Natural killer cell treated with Interleukin-12 subunit alpha and Interleukin-12 subunit beta and Interleukin-15 and Interleukin-18, amount 100 ng/mL, for 72 hours (primary cell): ENCODE results near the gene YIPF7. TPM values are rescaled to one million over a fixed set of nuclear protein-coding genes. Genes with fewer than 3 reads are reported as not detected.

ENCODE experiments used
- ATAC-seq, 2 donors: fragments of 150-1000 bp; cut with Tn5 transposase in 1 of 2; sonication (Bioruptor Pico), chemical (Tn5 transposase) in 1 of 2; 2 replicates each; pipeline ENCODE4 v1.10.0; 2021
- DNase-seq: peaks from one replicate; pipeline ENCODE4 v3.0.0; 2022; ENCODE audit warnings: low spot score
- H3K27ac Mint-ChIP-seq, 2 donors: 1 replicate in 1 of 2; 2 replicates in 1 of 2; pipeline ENCODE4 v1.8.0; 2022; ENCODE audit warnings: mixed read lengths in 2 of 2, mild to moderate bottlenecking in 1 of 2, moderate library complexity in 1 of 2
- H3K27me3 Mint-ChIP-seq, 2 donors: 1 replicate in 1 of 2; 2 replicates in 1 of 2; pipeline ENCODE4 v1.8.0; 2022; ENCODE audit warnings: mixed read lengths in 2 of 2
- H3K36me3 Mint-ChIP-seq: one replicate; pipeline ENCODE4 v1.8.0; 2022; ENCODE audit warnings: mixed read lengths
- H3K4me1 Mint-ChIP-seq, 2 donors: 1 replicate in 1 of 2; 2 replicates in 1 of 2; pipeline ENCODE4 v1.8.0; 2022; ENCODE audit warnings: low read depth in 2 of 2, mixed read lengths in 2 of 2, mild to moderate bottlenecking in 1 of 2
- H3K4me3 Mint-ChIP-seq: one replicate; pipeline ENCODE4 v1.8.0; 2022; ENCODE audit warnings: mixed read lengths
- H3K9me3 Mint-ChIP-seq: 2 replicates; pipeline ENCODE4 v1.8.0; 2022; ENCODE audit warnings: mixed read lengths
- total RNA-seq, 2 donors: library from RNA; stranded (reverse); gene quantifications; one replicate each; pipeline ENCODE4 v1.2.3, GENCODE V29; 2022

The YIPF7 gene
- not detected for total RNA-seq

GRCh38 chr4:44651425-44651824 lies at the start of gene YIPF7:
Gene YIPF7, minus strand, starts transcription at chr4:44651625. Its CDS starts 1,525 bp downstream, at chr4:44650100.
- no peak for DNase-seq
- Mint-ChIP-seq H3K4me3 (no peak within 1 kb of the TSS), H3K27me3 (peaks cover 14 to 26% of the 10 kb centered on the region in 2 donors), H3K27ac (no peak within 1 kb of the TSS), H3K4me1 (no peaks in the 10 kb centered on the region), H3K36me3 (no peaks in the 10 kb centered on the region), H3K9me3 (no peaks in the 10 kb centered on the region)
- ATAC-seq = no peak

GRCh38 chr4:44701037-44701436 lies 49.6 kb upstream of the YIPF7 start:
- Mint-ChIP-seq H3K27me3 (no peaks in the 10 kb centered on the region), H3K4me1 (peaks cover 0 to 2% of the 10 kb centered on the region in 2 donors), H3K36me3 (peaks cover 20% of the 10 kb centered on the region), H3K4me3 (no peak overlapping the region), H3K27ac (no peak overlapping the region), H3K9me3 (no peaks in the 10 kb centered on the region)
- ATAC-seq (no peak), DNase-seq (no peak)

- peak overlapping the region in 1 of 2 donors; percentile 27 for H3K27ac Mint-ChIP-seq
- H3K36me3 Mint-ChIP-seq = peaks cover 20% of the 10 kb centered on the region
- no peak overlapping the region for H3K4me3 Mint-ChIP-seq
- no peak for DNase-seq
- peaks cover 0 to 2% of the 10 kb centered on the region in 2 donors for H3K4me1 Mint-ChIP-seq
- no peaks in the 10 kb centered on the region for H3K9me3 Mint-ChIP-seq
- H3K27me3 Mint-ChIP-seq = no peaks in the 10 kb centered on the region
- ATAC-seq = no peak
Measured at GRCh38 chr4:44700427-44700826, 49.0 kb upstream of the YIPF7 start.

- H3K4me3 Mint-ChIP-seq = no peak overlapping the region
- DNase-seq (no peak), ATAC-seq (no peak)
- peaks cover 9 to 18% of the 10 kb centered on the region in 2 donors for H3K4me1 Mint-ChIP-seq
- H3K27ac Mint-ChIP-seq = no peak overlapping the region
- H3K36me3 Mint-ChIP-seq = peaks cover 22% of the 10 kb centered on the region
- no peaks in the 10 kb centered on the region for H3K27me3 Mint-ChIP-seq
- no peaks in the 10 kb centered on the region for H3K9me3 Mint-ChIP-seq
Measured at GRCh38 chr4:44684648-44685047, 33.2 kb upstream of the YIPF7 start.

- peaks cover 2% of the 10 kb centered on the region for H3K36me3 Mint-ChIP-seq
- H3K27ac Mint-ChIP-seq = peak overlapping the region; percentile 95 to 96
- H3K4me1 Mint-ChIP-seq = peaks cover 11 to 27% of the 10 kb centered on the region in 2 donors
- DNase-seq (no peak), ATAC-seq (peak in 1 of 2 donors; percentile 10)
- H3K27me3 Mint-ChIP-seq = peaks cover 2 to 4% of the 10 kb centered on the region in 2 donors
- H3K4me3 Mint-ChIP-seq = peak overlapping the region; percentile 93
- H3K9me3 Mint-ChIP-seq = no peaks in the 10 kb centered on the region
Measured at GRCh38 chr4:44679060-44679459, 27.6 kb upstream of the YIPF7 start.

- Mint-ChIP-seq H3K36me3 (no peaks in the 10 kb centered on the region), H3K4me3 (peak within 1 kb of the TSS; percentile 93), H3K4me1 (peaks cover 11 to 27% of the 10 kb centered on the region in 2 donors), H3K27me3 (peaks cover 6 to 11% of the 10 kb centered on the region in 2 donors), H3K27ac (peak within 1 kb of the TSS; percentile 95 to 96), H3K9me3 (no peaks in the 10 kb centered on the region)
- peak; percentile 92 for DNase-seq
- peak; percentile 96 for ATAC-seq
Measured at GRCh38 chr4:44678094-44679041, 26.9 kb upstream of the YIPF7 start, which contains the start of gene GUF1. Gene GUF1, plus strand, starts transcription at chr4:44678420. Its CDS starts 203 bp downstream, at chr4:44678623.

- no peak overlapping the region for H3K4me3 Mint-ChIP-seq
- DNase-seq (no peak), ATAC-seq (no peak)
- peaks cover 17 to 27% of the 10 kb centered on the region in 2 donors for H3K27me3 Mint-ChIP-seq
- peaks cover 7 to 15% of the 10 kb centered on the region in 2 donors for H3K4me1 Mint-ChIP-seq
- no peak overlapping the region for H3K27ac Mint-ChIP-seq
- no peaks in the 10 kb centered on the region for H3K36me3 Mint-ChIP-seq
- no peaks in the 10 kb centered on the region for H3K9me3 Mint-ChIP-seq
Measured at GRCh38 chr4:44675366-44675765, 23.9 kb upstream of the YIPF7 start.

- Mint-ChIP-seq H3K27ac (no peak overlapping the region), H3K9me3 (no peaks in the 10 kb centered on the region), H3K27me3 (peaks cover 20 to 34% of the 10 kb centered on the region in 2 donors), H3K4me1 (peaks cover 7 to 15% of the 10 kb centered on the region in 2 donors), H3K4me3 (no peak overlapping the region), H3K36me3 (no peaks in the 10 kb centered on the region)
- DNase-seq (no peak), ATAC-seq (no peak)
Measured at GRCh38 chr4:44674471-44674870, 23.0 kb upstream of the YIPF7 start.

GRCh38 chr4:44671636-44672035 lies 20.2 kb upstream of the YIPF7 start:
- no peak overlapping the region for H3K4me3 Mint-ChIP-seq
- no peak overlapping the region for H3K27ac Mint-ChIP-seq
- DNase-seq = no peak
- no peaks in the 10 kb centered on the region for H3K4me1 Mint-ChIP-seq
- H3K9me3 Mint-ChIP-seq = no peaks in the 10 kb centered on the region
- peaks cover 25 to 41% of the 10 kb centered on the region in 2 donors for H3K27me3 Mint-ChIP-seq
- no peaks in the 10 kb centered on the region for H3K36me3 Mint-ChIP-seq
- ATAC-seq = no peak

- no peaks in the 10 kb centered on the region for H3K36me3 Mint-ChIP-seq
- no peak overlapping the region for H3K27ac Mint-ChIP-seq
- ATAC-seq = no peak
- H3K9me3 Mint-ChIP-seq = no peaks in the 10 kb centered on the region
- no peaks in the 10 kb centered on the region for H3K4me1 Mint-ChIP-seq
- no peak overlapping the region for H3K4me3 Mint-ChIP-seq
- no peak for DNase-seq
- H3K27me3 Mint-ChIP-seq = peaks cover 25 to 41% of the 10 kb centered on the region in 2 donors
Measured at GRCh38 chr4:44670506-44671199, 19.2 kb upstream of the YIPF7 start.

GRCh38 chr4:44668526-44668925 lies 17.1 kb upstream of the YIPF7 start:
- Mint-ChIP-seq H3K9me3 (no peaks in the 10 kb centered on the region), H3K4me3 (no peak overlapping the region), H3K36me3 (no peaks in the 10 kb centered on the region), H3K27ac (no peak overlapping the region), H3K27me3 (peaks cover 20 to 31% of the 10 kb centered on the region in 2 donors), H3K4me1 (no peaks in the 10 kb centered on the region)
- ATAC-seq = no peak
- DNase-seq = no peak

- peaks cover 6 to 25% of the 10 kb centered on the region in 2 donors for H3K27me3 Mint-ChIP-seq
Measured at GRCh38 chr4:44663539-44664263, 12.3 kb upstream of the YIPF7 start.

GRCh38 chr4:44662623-44663005 lies 11.2 kb upstream of the YIPF7 start:
- Mint-ChIP-seq H3K9me3 (no peaks in the 10 kb centered on the region), H3K27me3 (peaks cover 12 to 31% of the 10 kb centered on the region in 2 donors), H3K4me1 (no peaks in the 10 kb centered on the region), H3K4me3 (no peak overlapping the region), H3K36me3 (no peaks in the 10 kb centered on the region), H3K27ac (no peak overlapping the region)
- ATAC-seq = no peak
- no peak for DNase-seq

More at GRCh38 chr4:44663539-44664263, 12.3 kb upstream of the YIPF7 start:
- DNase-seq (no peak), ATAC-seq (no peak)
- H3K9me3 Mint-ChIP-seq = no peaks in the 10 kb centered on the region
- H3K36me3 Mint-ChIP-seq = no peaks in the 10 kb centered on the region
- H3K4me1 Mint-ChIP-seq = no peaks in the 10 kb centered on the region
- no peak overlapping the region for H3K27ac Mint-ChIP-seq
- H3K4me3 Mint-ChIP-seq = no peak overlapping the region
